ENCODE data around the gene NISCH.

GRCh38 chr3:52473026-52473425 lies 17.6 kb downstream of the NISCH start:
- TF ChIP-seq, protein P1, sequence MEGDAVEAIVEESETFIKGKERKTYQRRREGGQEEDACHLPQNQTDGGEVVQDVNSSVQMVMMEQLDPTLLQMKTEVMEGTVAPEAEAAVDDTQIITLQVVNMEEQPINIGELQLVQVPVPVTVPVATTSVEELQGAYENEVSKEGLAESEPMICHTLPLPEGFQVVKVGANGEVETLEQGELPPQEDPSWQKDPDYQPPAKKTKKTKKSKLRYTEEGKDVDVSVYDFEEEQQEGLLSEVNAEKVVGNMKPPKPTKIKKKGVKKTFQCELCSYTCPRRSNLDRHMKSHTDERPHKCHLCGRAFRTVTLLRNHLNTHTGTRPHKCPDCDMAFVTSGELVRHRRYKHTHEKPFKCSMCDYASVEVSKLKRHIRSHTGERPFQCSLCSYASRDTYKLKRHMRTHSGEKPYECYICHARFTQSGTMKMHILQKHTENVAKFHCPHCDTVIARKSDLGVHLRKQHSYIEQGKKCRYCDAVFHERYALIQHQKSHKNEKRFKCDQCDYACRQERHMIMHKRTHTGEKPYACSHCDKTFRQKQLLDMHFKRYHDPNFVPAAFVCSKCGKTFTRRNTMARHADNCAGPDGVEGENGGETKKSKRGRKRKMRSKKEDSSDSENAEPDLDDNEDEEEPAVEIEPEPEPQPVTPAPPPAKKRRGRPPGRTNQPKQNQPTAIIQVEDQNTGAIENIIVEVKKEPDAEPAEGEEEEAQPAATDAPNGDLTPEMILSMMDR (optimal IDR thresholded peaks at IDR 0.05 in 1 of 3, IDR thresholded peaks at IDR 0.05 in 1 of 3, conservative IDR thresholded peaks at IDR 0.05 in 1 of 3; ENCODE audit: extremely low read depth in 1 of 3, insufficient read depth in 2 of 3, low read length in 3 of 3) = no peak
- no peak for TF ChIP-seq EZH2 (IDR thresholded peaks at IDR 0.05; ENCODE audit: low read length)
